HG03520 (cell line): ENCODE measurements around the gene NPPC.
"Not testable (repeated sequence)": the region's sequence is repeated elsewhere in the genome, so short reads cannot be mapped to it uniquely, and the experiment has no call there.

Experiments used
- ATAC-seq: cut with Tn5 transposase; IDR thresholded peaks from one replicate; pipeline ENCODE4 v1.9.1; 2021; ENCODE audit warnings: mild to moderate bottlenecking, moderate library complexity; ENCODE audit not compliant: unreplicated experiment

The NPPC gene

GRCh38 chr2:231926180-231926741 lies at the start of gene NPPC:
TSS of gene NPPC (minus strand) at chr2:231926396. CDS start at chr2:231926249, 147 bp downstream.
- ATAC-seq, result no peak

GRCh38 chr2:231975001-231975400 lies 48.8 kb upstream of the NPPC start:
- no peak for ATAC-seq

DNA sequence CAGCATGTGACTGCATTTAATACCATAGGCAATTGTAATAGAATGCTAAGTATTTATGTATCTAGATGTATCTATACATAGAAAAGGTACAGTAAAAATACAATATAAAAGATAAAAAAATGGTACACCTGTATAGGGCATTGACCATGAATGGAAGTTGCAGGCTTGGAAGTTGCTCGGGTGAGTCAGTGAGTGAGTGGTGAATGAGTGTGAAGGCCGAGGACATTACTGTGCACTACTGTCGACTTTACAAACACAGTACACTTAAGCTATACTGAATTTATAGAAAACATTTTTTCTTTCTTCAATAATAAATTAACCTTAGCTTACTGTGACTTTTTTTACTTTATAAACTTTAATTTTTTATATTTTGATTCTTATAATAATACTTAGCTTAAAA lies 44.3 kb upstream of the NPPC start:
- no peak for ATAC-seq

DNA sequence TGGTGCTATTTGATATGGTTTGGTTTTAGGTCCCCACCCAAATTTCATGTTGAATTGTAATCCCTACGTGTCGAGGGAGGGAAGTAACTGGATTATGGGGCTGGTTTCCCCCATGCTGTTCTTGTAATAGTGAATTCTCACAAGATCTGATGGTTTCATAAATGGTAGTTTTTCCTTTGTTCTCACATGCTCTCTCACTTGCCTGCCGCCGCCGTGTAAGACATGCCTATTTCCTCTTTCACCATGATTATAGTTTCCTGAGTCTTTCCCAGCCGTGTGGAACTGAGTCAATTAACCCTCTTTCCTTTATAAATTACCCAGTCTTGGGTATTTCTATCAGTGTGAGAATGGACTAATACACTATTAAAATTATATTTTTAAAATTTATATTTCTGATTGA lies 42.6 kb upstream of the NPPC start:
- ATAC-seq, result no peak

- ATAC-seq, result no peak
Observed at GRCh38 chr2:231966886-231967285, 40.7 kb upstream of the NPPC start.

- no peak for ATAC-seq
Observed at GRCh38 chr2:231965102-231965501, 38.9 kb upstream of the NPPC start.

DNA sequence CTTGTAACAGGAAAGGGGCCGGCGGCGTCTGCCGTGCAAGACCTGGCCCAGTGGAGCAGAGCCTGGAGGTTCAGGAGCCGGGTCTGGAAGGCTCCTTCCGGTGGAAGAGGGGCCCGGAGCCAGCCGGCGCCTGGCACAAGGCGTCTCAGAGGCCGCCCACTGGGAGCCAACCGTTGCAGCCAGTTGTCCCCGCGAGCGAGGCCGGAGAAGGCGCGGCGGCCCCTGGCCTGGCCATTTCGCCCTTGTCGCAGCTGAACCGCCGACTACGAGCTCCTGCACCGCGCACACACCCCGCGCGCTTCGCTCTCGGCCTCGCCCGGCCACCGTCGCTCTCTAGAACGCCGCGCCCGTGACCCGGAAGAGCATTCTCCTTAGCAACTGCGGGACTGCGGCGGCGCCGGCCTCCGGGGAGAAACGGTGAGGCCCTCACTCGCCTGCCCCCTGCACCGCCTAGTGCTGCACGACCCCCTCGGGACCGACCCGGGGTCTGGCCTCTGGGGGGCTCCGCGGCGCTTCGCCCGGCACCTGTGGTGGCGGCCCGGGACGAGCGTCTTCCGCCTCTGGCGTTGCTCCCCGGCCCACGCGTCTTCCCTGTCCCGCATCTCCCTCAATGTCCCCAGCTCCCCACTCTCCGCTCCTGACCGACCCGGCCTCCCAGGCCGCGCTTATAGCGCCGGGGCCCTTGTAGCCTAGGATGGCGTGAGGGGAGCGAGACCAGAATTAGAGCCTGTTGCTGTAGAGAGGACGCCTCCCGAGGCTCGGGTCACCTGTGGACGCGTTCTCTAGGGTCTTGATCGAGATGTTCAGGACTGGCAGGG lies 35.4 kb upstream of the NPPC start, which contains the start of gene DIS3L2:
TSS of gene DIS3L2 (plus strand) at position 365 of the 818 bp plus-strand sequence. CDS start 53,215 bp downstream, outside the sequence.
- ATAC-seq, result peak; percentile 88

DNA sequence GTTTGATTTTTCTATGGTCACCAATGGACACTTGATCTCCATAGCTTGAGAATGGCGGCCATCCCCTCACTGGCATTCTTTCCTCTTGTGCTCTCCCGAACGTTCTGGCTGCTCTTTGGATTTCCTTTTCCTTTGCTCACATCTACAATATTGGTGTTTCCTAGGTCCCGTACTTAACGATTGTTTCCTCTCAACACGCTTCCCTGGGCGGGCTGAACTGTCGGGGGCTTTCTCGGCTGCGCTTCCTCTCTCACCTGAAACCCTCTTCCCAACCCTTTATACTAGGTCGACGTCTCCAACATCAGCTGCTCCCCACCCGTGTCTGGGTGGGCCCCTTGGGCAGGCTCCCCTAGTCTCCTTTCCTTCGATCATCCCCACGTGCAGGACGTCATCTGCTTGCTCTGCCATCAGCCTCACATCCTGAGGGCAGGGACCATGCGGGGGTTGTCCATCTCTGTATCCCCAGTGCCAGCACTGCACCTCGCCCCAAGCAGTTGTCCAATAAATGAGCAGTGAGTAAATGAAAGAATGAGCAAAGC lies 34.7 kb upstream of the NPPC start:
- ATAC-seq, result peak; percentile 26

GRCh38 chr2:231957913-231958763 lies 31.9 kb upstream of the NPPC start:
- no peak for ATAC-seq

DNA sequence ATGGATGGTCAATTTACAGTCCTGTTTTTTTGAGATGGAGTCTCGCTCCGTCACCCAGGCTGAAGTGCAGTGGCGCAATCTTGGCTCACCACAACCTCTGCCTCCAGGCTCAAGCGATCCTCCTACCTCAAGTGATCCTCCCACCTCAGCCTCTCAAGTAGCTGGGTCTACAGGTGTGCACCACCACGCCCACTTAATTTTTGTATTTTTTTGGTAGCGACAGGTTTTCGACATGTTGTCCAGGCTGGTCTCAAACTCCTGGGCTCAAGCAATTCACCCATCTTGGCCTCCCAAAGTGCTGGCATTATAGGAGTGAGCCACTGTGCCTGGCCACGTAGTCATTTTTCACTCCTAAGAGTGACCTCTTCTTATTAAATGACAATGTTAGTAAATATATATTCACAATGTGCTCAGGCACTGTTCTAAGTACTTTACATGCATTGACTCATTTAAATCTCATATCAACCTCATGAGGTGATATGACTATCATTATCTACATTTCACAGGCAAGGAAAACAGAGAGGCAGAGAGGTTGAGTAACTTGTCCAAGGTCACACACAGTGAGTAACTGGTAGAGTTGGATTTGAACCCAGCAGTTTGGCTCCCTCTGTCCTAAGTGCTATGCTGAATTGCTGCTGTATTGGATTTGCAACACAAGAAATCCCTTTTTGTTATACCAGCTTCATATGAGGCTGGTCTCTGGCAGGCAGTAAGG lies 29.7 kb upstream of the NPPC start:
- no peak for ATAC-seq

DNA sequence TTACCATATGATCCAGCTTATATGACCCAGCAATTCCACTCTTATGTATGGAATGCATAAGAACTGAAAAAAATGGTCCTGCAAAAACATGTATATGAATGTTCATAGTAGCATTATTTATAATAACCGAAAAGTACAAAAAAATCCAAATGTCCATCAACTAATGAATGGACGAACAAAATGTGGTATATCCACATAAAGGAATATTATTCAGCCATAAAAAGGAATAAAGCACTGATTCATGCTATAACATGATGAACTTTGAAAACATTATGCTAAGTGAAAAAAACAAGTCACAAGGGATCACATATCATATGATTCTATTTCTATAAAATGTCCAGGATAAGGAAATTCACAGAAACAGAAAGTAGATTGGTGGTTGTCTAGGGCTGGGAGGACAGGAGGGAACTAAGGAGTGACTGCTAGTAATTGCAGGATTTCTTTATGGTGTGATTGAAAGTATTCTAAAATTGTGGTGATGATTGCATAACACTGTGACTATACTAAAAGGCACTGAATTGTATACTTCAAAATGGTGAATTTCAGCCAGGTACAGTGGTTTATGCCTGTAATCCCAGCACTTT lies 25.3 kb upstream of the NPPC start:
- ATAC-seq, result no peak

DNA sequence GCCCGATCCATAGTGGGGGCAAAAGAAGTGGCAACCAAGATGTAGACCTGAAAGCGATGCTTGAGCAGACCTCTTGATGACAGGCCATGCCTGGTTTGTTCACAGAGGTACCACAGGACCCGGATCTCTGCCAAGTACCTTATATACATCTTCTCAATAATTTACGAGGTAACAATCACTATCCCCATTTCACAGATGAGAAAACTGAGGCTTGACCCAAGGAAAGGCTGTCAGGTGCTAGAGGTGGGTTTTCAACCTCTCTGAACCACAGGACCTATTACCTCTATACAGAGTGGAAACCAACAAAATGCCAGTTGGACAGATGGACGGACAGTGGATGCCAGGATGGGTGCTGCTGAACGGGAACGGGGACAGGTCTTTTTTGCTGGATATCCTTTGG lies 21.5 kb upstream of the NPPC start:
- ATAC-seq, result no peak

GRCh38 chr2:231947112-231947511 lies 20.9 kb upstream of the NPPC start:
- not testable (repeated sequence) for ATAC-seq

DNA sequence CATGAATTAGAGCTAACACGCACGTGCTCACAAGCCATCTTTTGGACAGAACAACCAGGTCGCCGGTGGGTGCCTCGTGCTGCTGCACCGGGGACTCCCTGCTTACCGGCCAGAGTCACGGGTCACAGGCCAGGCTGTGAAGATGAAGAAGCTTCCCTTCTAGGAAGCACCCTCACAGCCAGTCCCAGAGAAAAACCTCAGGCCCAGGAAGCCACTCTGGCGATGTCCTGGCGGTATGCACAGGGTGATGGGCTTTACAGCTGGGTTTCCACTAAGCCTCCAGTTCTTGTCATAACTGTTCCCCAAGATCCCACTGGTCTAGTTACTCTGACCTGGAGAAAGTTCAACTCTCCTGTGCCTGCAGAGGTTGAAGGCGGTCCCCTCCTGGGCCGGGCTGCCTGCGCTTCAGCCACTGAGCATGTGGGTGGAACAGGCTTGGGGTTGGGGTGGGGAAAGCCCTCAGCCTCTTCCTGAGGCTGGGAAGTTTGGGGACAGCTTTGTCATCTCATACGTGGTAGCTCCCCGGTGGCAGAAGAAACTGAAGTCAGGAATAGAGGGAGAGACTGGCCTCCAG lies 20.1 kb upstream of the NPPC start:
- ATAC-seq, result no peak

DNA sequence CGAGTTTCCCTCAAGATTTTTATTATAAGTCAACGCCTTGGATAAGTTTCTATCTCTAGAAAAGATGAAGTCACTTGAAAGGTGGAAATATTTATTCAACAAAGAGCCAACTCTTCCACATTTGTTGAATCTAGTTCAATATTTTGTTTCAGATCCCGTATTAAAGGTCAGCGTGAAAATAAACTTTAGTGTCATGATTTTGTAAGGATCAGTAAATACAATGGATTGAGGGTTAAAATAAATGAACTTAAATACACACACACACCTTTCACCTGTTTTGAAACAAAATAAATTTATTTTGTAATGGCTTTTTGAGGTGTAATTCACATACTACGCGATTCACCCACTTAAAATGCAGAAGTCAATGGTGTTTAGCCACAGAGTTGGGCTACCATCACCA lies 16.0 kb upstream of the NPPC start:
- no peak for ATAC-seq

DNA sequence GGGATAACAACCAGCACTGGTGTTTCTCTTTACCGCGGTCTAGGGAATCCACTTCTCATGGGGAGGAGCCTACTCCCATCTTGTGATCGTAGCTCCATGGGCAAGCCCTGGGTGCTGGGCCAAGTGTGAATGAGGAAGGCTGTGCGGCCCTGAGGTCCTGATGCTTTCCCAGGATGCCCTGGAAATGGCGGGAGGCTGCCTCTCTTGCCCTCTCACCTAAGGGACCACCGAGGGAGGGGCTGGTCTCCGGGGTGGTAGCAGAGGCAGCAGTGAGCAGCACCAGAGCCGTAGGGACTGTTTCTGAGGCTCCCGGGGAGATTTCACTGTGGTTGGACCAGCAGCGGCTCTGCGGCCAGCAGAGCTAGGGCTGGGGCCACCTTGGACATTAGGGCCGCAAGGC lies 15.5 kb upstream of the NPPC start:
- no peak for ATAC-seq

GRCh38 chr2:231940795-231941194 lies 14.6 kb upstream of the NPPC start:
- ATAC-seq, result no peak

DNA sequence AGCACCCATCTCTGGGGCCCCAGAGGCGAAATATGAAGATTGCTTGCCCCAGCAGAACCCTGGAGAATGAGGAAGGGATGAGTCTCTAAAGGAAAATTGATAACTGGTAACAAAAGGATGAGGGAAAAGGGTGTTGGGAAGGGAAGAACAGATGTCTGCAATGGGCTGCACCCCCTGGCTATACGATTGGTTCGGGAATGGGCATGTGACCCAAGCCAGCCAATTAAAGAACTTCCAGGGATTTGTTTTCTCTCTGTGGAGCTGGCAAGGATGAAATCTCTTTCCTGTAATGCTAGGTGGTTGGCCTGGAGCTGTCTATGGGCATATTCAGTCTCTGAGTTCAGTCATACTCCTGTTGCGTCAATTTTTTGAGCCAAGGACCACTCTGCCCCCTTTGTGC lies 12.8 kb upstream of the NPPC start:
- no peak for ATAC-seq

DNA sequence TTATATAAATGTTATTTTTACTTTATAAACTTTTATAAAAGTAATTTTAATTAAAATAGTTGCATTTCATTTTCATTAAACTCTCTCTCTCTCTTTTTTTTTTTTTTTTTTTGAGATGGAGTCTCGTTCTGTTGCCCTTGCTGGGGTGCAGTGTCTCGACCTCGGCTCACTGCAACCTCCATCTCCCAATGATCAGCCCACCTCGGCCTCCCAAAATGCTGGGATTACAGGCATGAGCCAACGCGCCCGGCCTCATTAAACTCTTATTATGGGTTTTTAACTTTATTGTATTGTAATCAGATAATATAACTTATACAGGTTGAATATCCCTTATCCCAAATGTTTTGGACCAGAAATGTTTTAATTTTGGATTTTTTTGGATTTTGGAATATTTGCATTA lies 10.9 kb upstream of the NPPC start:
- ATAC-seq, result no peak

GRCh38 chr2:231936491-231936890 lies 10.3 kb upstream of the NPPC start:
- no peak for ATAC-seq
